HEK293T (cell line): Measurements from ENCODE around the gene HLA-DOA.

Experiments used
- CTCF ChIA-PET: fragments of 350-600 bp; formaldehyde crosslinking; extraction: SDS; loops from one replicate; lab custom pipeline; 2021; ENCODE audit warnings: antibody characterized with exemption, inconsistent platforms; lab: Yijun Ruan, JAX
- POLR2A ChIA-PET: fragments of 350-600 bp; formaldehyde crosslinking; extraction: SDS; loops from one replicate; lab custom pipeline; 2020; ENCODE audit warnings: antibody characterized with exemption, inconsistent platforms; lab: Yijun Ruan, JAX
- DNase-seq: peaks from one replicate; pipeline ENCODE4 v3.0.0; 2012; ENCODE audit warnings: mixed read lengths; ENCODE audit errors: extremely low spot score
- ARNT ChIP-seq: fragments of 450-650 bp; IDR thresholded peaks from 2 replicates; pipeline ENCODE4 v1.6.1; 2017; ENCODE audit warnings: mild to moderate bottlenecking
- BHLHE40 ChIP-seq: fragments of 450-650 bp; IDR thresholded peaks from 2 replicates; pipeline ENCODE4 v1.6.1; 2016; ENCODE audit warnings: mild to moderate bottlenecking, moderate library complexity, borderline replicate concordance
- CTBP1 ChIP-seq: fragments of 450-650 bp; IDR thresholded peaks from 2 replicates; pipeline ENCODE4 v1.6.1; 2016; ENCODE audit warnings: borderline replicate concordance
- ELF4 ChIP-seq: fragments of 450-650 bp; IDR thresholded peaks from 2 replicates; pipeline ENCODE4 v1.6.1; 2017; ENCODE audit warnings: antibody characterized with exemption
- FOXA1 ChIP-seq: fragments of 450-650 bp; IDR thresholded peaks from 2 replicates; pipeline ENCODE4 v1.6.1; 2016; ENCODE audit warnings: mild to moderate bottlenecking
- FOXK2 ChIP-seq: fragments of 450-650 bp; IDR thresholded peaks from 2 replicates; pipeline ENCODE4 v1.6.1; 2016; ENCODE audit warnings: mild to moderate bottlenecking
- FOXM1 ChIP-seq: fragments of 450-650 bp; IDR thresholded peaks from 2 replicates; pipeline ENCODE4 v1.6.1; 2017; ENCODE audit warnings: mild to moderate bottlenecking, borderline replicate concordance
- HDGF ChIP-seq: fragments of 450-650 bp; IDR thresholded peaks from 2 replicates; pipeline ENCODE4 v1.6.1; 2017; ENCODE audit warnings: antibody characterized with exemption, borderline replicate concordance
- L3MBTL2 ChIP-seq: fragments of 450-650 bp; conservative IDR thresholded peaks from 2 replicates; pipeline ENCODE4 v1.6.1; 2016; ENCODE audit warnings: mild to moderate bottlenecking
- LEF1 ChIP-seq: fragments of 450-650 bp; IDR thresholded peaks from 2 replicates; pipeline ENCODE4 v1.6.1; 2017; ENCODE audit warnings: mild to moderate bottlenecking, borderline replicate concordance
- NFRKB ChIP-seq: fragments of 450-650 bp; IDR thresholded peaks from 2 replicates; pipeline ENCODE4 v1.6.1; 2016; ENCODE audit warnings: mild to moderate bottlenecking, moderate library complexity
- PKNOX1 ChIP-seq: fragments of 450-650 bp; IDR thresholded peaks from 2 replicates; pipeline ENCODE4 v1.6.1; 2016
- SP1 ChIP-seq: fragments of 450-650 bp; IDR thresholded peaks from 2 replicates; pipeline ENCODE4 v1.6.1; 2017
- SUZ12 ChIP-seq: fragments of 450-650 bp; IDR thresholded peaks from 2 replicates; pipeline ENCODE4 v1.6.1; 2016; ENCODE audit warnings: mild to moderate bottlenecking
- TARDBP ChIP-seq: fragments of 450-650 bp; IDR thresholded peaks from 2 replicates; pipeline ENCODE4 v1.6.1; 2016
- ZNF384 ChIP-seq: fragments of 450-650 bp; IDR thresholded peaks from 2 replicates; pipeline ENCODE4 v1.6.1; 2016

Gene HLA-DOA

GRCh38 chr6:32983964-32984621, 25.3 kb downstream of the HLA-DOA start:
- no peak for DNase-seq
- no peak for TF ChIP-seq HDGF
- CTCF ChIA-PET: interaction anchor here (0.6 to 2.4 kb wide), 42 partner anchors 8 to 264 kb away, joined by 3 to 79 read pairs (median 6); partner anchors contain the start of genes HLA-DMA, HLA-DMB, HLA-DOA and TAP2
- POLR2A ChIA-PET: interaction anchor here (0.9 to 10.0 kb wide), 10 partner anchors 13 to 146 kb away, joined by 3 to 369 read pairs (median 6); partner anchors contain the start of genes BRD2, HLA-DMA and TAP2

GRCh38 chr6:32983493-32983848, 25.9 kb downstream of the HLA-DOA start:
- DNase-seq: no peak
- TF ChIP-seq HDGF: no peak
- no peak for TF ChIP-seq FOXK2
- no peak for TF ChIP-seq LEF1
- ChIA-PET CTCF (interaction anchor here (1.6 to 2.4 kb wide), 7 partner anchors 13 to 170 kb away, joined by 4 to 79 read pairs (median 12); no protein-coding TSS in a partner anchor), POLR2A (interaction anchor here (1.7 to 10.0 kb wide), 5 partner anchors 12 to 89 kb away, joined by 5 to 369 read pairs (median 12); partner anchors contain the start of gene BRD2)

GRCh38 chr6:32982702-32983492, 26.5 kb downstream of the HLA-DOA start:
- CTCF ChIA-PET: interaction anchor here (1.1 to 2.4 kb wide), 4 partner anchors 12 to 49 kb away, joined by 3 to 79 read pairs (median 22); no protein-coding TSS in a partner anchor
- TF ChIP-seq FOXA1 (no peak), LEF1 (no peak), NFRKB (no peak), L3MBTL2 (no peak), CTBP1 (no peak), PKNOX1 (no peak), ZNF384 (no peak)
- no peak for DNase-seq
- POLR2A ChIA-PET: interaction anchor here (0.8 to 10.0 kb wide), 4 partner anchors 12 to 89 kb away, joined by 3 to 369 read pairs (median 30); partner anchors contain the start of gene BRD2

GRCh38 chr6:32982084-32982701, 27.2 kb downstream of the HLA-DOA start:
- ChIA-PET CTCF (interaction anchor here (0.6 to 1.1 kb wide), 2 partner anchors 26 to 48 kb away, joined by 3 to 10 read pairs; no protein-coding TSS in a partner anchor), POLR2A (interaction anchor here (0.8 to 10.0 kb wide), 4 partner anchors 11 to 88 kb away, joined by 3 to 369 read pairs (median 30); partner anchors contain the start of gene BRD2)
- TF ChIP-seq SUZ12: no peak
- no peak for TF ChIP-seq ZNF384
- TF ChIP-seq HDGF: no peak
- no peak for TF ChIP-seq ARNT
- TF ChIP-seq PKNOX1: no peak
- no peak for TF ChIP-seq FOXM1
- TF ChIP-seq LEF1: no peak
- TF ChIP-seq BHLHE40: no peak
- no peak for TF ChIP-seq FOXK2
- no peak for TF ChIP-seq SP1
- no peak for TF ChIP-seq FOXA1
- peak; percentile 31; the same call in 1 of the 2 replicates for TF ChIP-seq ELF4
- no peak for TF ChIP-seq NFRKB
- TF ChIP-seq TARDBP: no peak
- TF ChIP-seq CTBP1: 0 out of 2 replicates have a peak, but pooled peaks have one; percentile 6
- 0 out of 2 replicates have a peak, but pooled peaks have one; percentile 3 for TF ChIP-seq L3MBTL2
- no peak for DNase-seq

GRCh38 chr6:32980488-32981038, 28.8 kb downstream of the HLA-DOA start:
- CTCF ChIA-PET: interaction anchor here (0.6 to 1.8 kb wide), 3 partner anchors 8 to 143 kb away, joined by 3 to 5 read pairs (median 4); no protein-coding TSS in a partner anchor
- POLR2A ChIA-PET: interaction anchor here (1.9 to 10.0 kb wide), 3 partner anchors 9 to 86 kb away, joined by 6 to 369 read pairs (median 55); partner anchors contain the start of gene BRD2
- DNase-seq: no peak
- no peak for TF ChIP-seq ZNF384
- TF ChIP-seq SP1: no peak
- TF ChIP-seq BHLHE40: no peak
- TF ChIP-seq LEF1: no peak
- no peak for TF ChIP-seq TARDBP
- no peak for TF ChIP-seq FOXM1
- TF ChIP-seq FOXA1: no peak
- TF ChIP-seq SUZ12: no peak
- TF ChIP-seq CTBP1: no peak
- no peak for TF ChIP-seq ELF4
- TF ChIP-seq FOXK2: no peak
- TF ChIP-seq HDGF: no peak
- TF ChIP-seq L3MBTL2: no peak
